ENCODE measurements around the gene RBM17. TPM values are rescaled to one million over a fixed set of nuclear protein-coding genes. Genes with fewer than 3 reads are reported as not detected.

RBM17 gene
- total and polyA plus RNA-seq, 2 of the 4 experiments (the other 2 are of a cell fraction) = 24.6 to 56.7 TPM

- dilution Hi-C loops (cut with HindIII; ENCODE audit: low sequenced_read_pairs, unreplicated experiment) (no loop called here), in situ Hi-C loops (cut with MboI; ENCODE audit: low sequenced_read_pairs) (no loop called here), intact Hi-C loops (cut with micrococcal nuclease) (no loop called here)
- TF ChIP-seq BHLHE40 (IDR thresholded peaks at IDR 0.05; ENCODE audit: low read depth, low read length) (no peak), MAZ (IDR thresholded peaks at IDR 0.05; ENCODE audit: borderline replicate concordance, low read depth, low read length) (no peak), RAD21 (IDR thresholded peaks at IDR 0.05; ENCODE audit: low read length) (no peak), CHD1 (IDR thresholded peaks at IDR 0.05; ENCODE audit: low read depth, low read length) (no peak), RFX5 (IDR thresholded peaks at IDR 0.05; ENCODE audit: low read depth, low read length) (no peak)
- ChIA-PET CTCF (interaction anchor here (1.7 kb wide), 1 partner anchor 318 kb away, joined by 5 read pairs; no protein-coding TSS in a partner anchor), POLR2A (ENCODE audit: unreplicated experiment) (no interaction called here)
- no peak overlapping the region for H4K91ac ChIP-seq (ENCODE audit: insufficient read depth, low read depth, low read length)
- peak overlapping the region in 1 of 2 experiments; percentile 40; a peak in 1 of 4 replicates for H4K8ac ChIP-seq (ENCODE audit: low read depth in 2 of 2, low read length in 2 of 2)
- no peaks in the 10 kb centered on the region for H4K20me1 ChIP-seq (ENCODE audit: insufficient read depth, low read length)
- peak overlapping the region; percentile 25 for H3K4me2 ChIP-seq (ENCODE audit: low read depth, low read length)
- H3K79me1 ChIP-seq (ENCODE audit: low read depth in 1 of 2, low read length in 2 of 2) = no peaks in the 10 kb centered on the region
- peak overlapping the region; percentile 18; the same call in 1 of the 2 replicates for H2BK120ac ChIP-seq (ENCODE audit: low read depth, low read length)
- H3K4me3 ChIP-seq (ENCODE audit: insufficient read depth, low read depth, low read length) = no peak overlapping the region
- ATAC-seq (ENCODE audit: low read depth) (peak; percentile 37), DNase-seq (peak; percentile 40)
- H4K5ac ChIP-seq (ENCODE audit: low read depth, low read length) = peak overlapping the region; percentile 10
- peak overlapping the region; percentile 34; the same call in 1 of the 2 replicates for H3K23ac ChIP-seq (ENCODE audit: low read depth, low read length)
- H3K9ac ChIP-seq (ENCODE audit: low read depth, low read length) = no peak overlapping the region; the same call in 1 of the 2 replicates
- peak overlapping the region; percentile 4; the same call in 1 of the 2 replicates for H3K14ac ChIP-seq (replicated peaks; ENCODE audit: low read depth, low read length)
- H3K27me3 ChIP-seq (ENCODE audit: control insufficient read depth, insufficient read depth, low read length) = no peaks in the 10 kb centered on the region
- no peak overlapping the region for H2BK5ac ChIP-seq (ENCODE audit: low read depth, low read length, poor library complexity, severe bottlenecking)
- peaks cover 2% of the 10 kb centered on the region; the same call in 1 of the 2 replicates for H3K9me1 ChIP-seq (ENCODE audit: insufficient read depth, low read length)
- H3K18ac ChIP-seq (ENCODE audit: low read depth, low read length) = peak overlapping the region; percentile 21; the same call in 1 of the 2 replicates
- H3K9me3 ChIP-seq (ENCODE audit: control insufficient read depth, insufficient read depth, low read length) = peaks cover 2% of the 10 kb centered on the region; the same call in 1 of the 2 replicates
- H2AK9ac ChIP-seq (replicated peaks; ENCODE audit: low read depth, low read length, poor library complexity) = peak overlapping the region; percentile 37
- H3K27ac ChIP-seq (ENCODE audit: insufficient read depth, low read length) = 0 out of 2 replicates have a peak overlapping the region, but pooled peaks have one; percentile 8
- H2AK5ac ChIP-seq (ENCODE audit: low read depth, low read length) = peak overlapping the region; percentile 51
- 11% methylated on average over 3 of the region's 17 CpGs; no CpG with 5 or more reads in 1 of the 2 experiments for WGBS, 2 experiments (ENCODE audit: extremely low coverage in 2 of 2, insufficient read length in 1 of 2)
- no peak overlapping the region for H2BK20ac ChIP-seq (ENCODE audit: low read depth, low read length)
- H3K4ac ChIP-seq (ENCODE audit: low read depth, low read length) = 0 out of 2 replicates have a peak overlapping the region, but pooled peaks have one; percentile 29
- H2AFZ ChIP-seq (replicated peaks; ENCODE audit: low read length, poor library complexity) = peak overlapping the region; percentile 77
- no peaks in the 10 kb centered on the region for H3K36me3 ChIP-seq (ENCODE audit: control insufficient read depth, insufficient read depth, low read length)
- no peak overlapping the region for H3K56ac ChIP-seq (ENCODE audit: extremely low read depth, insufficient read depth, low read length)
- peaks cover 11% of the 10 kb centered on the region for H3K4me1 ChIP-seq (ENCODE audit: control insufficient read depth, insufficient read depth, low read length)
- H2BK15ac ChIP-seq (ENCODE audit: low read depth, low read length) = no peak overlapping the region
- BruUV-seq (replicated peaks) = no TSS peak
Observed at GRCh38 chr10:6083523-6084475, 5.0 kb upstream of the RBM17 start.

All from IMR-90 (cell line).